ENCODE measurements around the gene EPHA4.

The EPHA4 gene

DNA sequence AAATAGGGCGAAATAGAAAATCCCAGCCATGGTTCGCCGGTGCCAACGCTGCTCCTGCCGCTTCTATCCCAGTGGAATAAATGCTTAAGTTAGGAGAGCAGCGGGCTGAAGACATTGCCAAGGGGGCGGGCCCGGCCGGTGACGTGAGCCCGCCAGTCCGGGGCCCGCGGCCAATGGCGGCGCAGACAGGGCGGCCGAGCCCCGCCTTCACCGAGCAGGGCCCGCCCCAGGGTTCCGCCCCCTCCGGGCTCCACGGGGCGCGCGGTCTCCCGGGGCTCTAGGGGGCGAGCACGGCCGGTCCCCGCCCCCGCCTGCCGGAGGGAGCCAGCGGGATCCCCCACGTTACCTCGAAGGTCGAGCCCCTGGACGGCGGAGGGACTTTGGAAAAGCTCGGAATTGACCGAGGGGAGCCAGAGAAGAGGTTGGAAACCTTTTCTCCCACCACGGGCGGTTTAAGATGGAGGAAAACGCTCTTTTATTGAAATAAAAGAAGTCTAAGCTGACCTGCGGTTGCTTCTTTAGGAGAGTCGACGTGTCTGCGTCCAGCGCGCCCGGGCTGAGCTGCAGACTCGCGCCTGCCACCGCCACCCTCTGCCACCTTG, at the start of gene EPHA4:
TSS of gene EPHA4 (minus strand) at position 86 of the 602 bp plus-strand sequence. CDS start at position 30, 56 bp downstream.
- H3K9ac ChIP-seq (ENCODE audit: low read length) = peak within 1 kb of the TSS; percentile 82
- H3K27ac ChIP-seq (ENCODE audit: low read length) = peak within 1 kb of the TSS; percentile 79
- H2AFZ ChIP-seq (ENCODE audit: low read depth, low read length) = peak within 1 kb of the TSS; percentile 94

DNA sequence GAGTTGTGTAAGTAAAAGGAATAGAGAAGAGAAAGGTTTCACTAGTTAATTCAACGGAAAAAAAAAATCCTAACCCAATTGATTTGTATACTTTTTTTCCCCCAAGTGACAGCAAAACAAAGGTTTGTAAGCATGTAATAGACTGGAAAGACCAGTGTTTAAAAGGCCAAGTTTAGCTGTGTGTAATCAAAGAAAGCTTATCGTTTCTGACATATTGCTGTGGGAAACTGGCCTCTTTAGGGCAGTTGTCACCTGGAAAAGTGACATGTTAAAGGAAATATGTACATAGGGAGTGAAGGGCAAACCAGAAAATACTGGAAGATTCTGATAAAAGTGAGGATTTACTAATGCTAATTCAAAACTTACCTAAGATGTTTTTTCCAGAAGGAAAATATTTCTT, 45.9 kb upstream of the EPHA4 start:
- Histone ChIP-seq H3K4me2 (ENCODE audit: low read length) (no peak overlapping the region), H3K4me3 (ENCODE audit: low read length) (no peak overlapping the region)
- no peak for TF ChIP-seq EZH2phosphoT487 (IDR thresholded peaks at IDR 0.05; ENCODE audit: low read depth)
- TF ChIP-seq, protein P1, sequence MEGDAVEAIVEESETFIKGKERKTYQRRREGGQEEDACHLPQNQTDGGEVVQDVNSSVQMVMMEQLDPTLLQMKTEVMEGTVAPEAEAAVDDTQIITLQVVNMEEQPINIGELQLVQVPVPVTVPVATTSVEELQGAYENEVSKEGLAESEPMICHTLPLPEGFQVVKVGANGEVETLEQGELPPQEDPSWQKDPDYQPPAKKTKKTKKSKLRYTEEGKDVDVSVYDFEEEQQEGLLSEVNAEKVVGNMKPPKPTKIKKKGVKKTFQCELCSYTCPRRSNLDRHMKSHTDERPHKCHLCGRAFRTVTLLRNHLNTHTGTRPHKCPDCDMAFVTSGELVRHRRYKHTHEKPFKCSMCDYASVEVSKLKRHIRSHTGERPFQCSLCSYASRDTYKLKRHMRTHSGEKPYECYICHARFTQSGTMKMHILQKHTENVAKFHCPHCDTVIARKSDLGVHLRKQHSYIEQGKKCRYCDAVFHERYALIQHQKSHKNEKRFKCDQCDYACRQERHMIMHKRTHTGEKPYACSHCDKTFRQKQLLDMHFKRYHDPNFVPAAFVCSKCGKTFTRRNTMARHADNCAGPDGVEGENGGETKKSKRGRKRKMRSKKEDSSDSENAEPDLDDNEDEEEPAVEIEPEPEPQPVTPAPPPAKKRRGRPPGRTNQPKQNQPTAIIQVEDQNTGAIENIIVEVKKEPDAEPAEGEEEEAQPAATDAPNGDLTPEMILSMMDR (IDR thresholded peaks at IDR 0.05; ENCODE audit: low read depth, low read length) = no peak

More for the DNA sequence above, at the start of gene EPHA4:
- Histone ChIP-seq H3K4me2 (ENCODE audit: low read length) (peak within 1 kb of the TSS; percentile 82), H3K4me3 (ENCODE audit: low read length) (peak within 1 kb of the TSS; percentile 99), H3K9me3 (ENCODE audit: insufficient read depth, low read length) (no peaks in the 10 kb centered on the region), H3K27me3 (ENCODE audit: low read depth, low read length) (no peaks in the 10 kb centered on the region), H3K4me1 (ENCODE audit: low read length) (peaks cover 9% of the 10 kb centered on the region), H4K20me1 (ENCODE audit: insufficient read depth, low read length) (no peaks in the 10 kb centered on the region), H3K79me2 (ENCODE audit: low read length) (peaks cover 8% of the 10 kb centered on the region; the same call in 1 of the 2 replicates), H3K36me3 (replicated peaks; ENCODE audit: low read depth, low read length) (no peaks in the 10 kb centered on the region)
- TF ChIP-seq, protein P1 (IDR thresholded peaks at IDR 0.05; ENCODE audit: low read depth, low read length) = peak; percentile 18
- TF ChIP-seq EZH2phosphoT487 (IDR thresholded peaks at IDR 0.05; ENCODE audit: low read depth) = no peak

DNA sequence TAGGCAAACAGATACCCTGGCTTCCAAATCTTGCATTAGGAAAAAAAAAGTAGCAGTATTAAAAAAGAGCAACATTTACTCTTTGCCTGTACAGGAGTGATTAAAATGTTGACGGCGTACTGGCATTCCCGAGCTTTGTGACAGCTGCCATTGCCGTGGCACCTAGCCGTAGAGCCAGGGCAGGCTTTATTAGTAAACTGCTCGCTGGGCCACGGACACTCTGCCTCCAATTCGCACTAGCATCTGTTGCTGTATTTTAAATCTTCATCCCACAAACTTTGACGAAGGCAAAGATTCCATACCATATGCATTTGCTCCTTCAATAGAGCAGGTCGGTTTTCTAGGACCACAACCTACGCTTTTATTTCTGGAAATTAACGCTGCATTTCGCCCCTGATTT, 44.5 kb upstream of the EPHA4 start:
- Histone ChIP-seq H3K9me3 (ENCODE audit: insufficient read depth, low read length) (no peaks in the 10 kb centered on the region), H3K4me2 (ENCODE audit: low read length) (no peak overlapping the region), H3K27me3 (ENCODE audit: low read depth, low read length) (no peaks in the 10 kb centered on the region), H4K20me1 (ENCODE audit: insufficient read depth, low read length) (no peaks in the 10 kb centered on the region), H3K9ac (ENCODE audit: low read length) (no peak overlapping the region), H3K27ac (ENCODE audit: low read length) (no peak overlapping the region), H3K79me2 (ENCODE audit: low read length) (no peaks in the 10 kb centered on the region), H3K4me1 (ENCODE audit: low read length) (no peaks in the 10 kb centered on the region), H3K36me3 (replicated peaks; ENCODE audit: low read depth, low read length) (no peaks in the 10 kb centered on the region), H2AFZ (ENCODE audit: low read depth, low read length) (no peak overlapping the region), H3K4me3 (ENCODE audit: low read length) (no peak overlapping the region)
- TF ChIP-seq, protein P1 (IDR thresholded peaks at IDR 0.05; ENCODE audit: low read depth, low read length) = no peak
- TF ChIP-seq EZH2phosphoT487 (IDR thresholded peaks at IDR 0.05; ENCODE audit: low read depth) = no peak

More for the DNA sequence above, 45.9 kb upstream of the EPHA4 start:
- Histone ChIP-seq H3K36me3 (replicated peaks; ENCODE audit: low read depth, low read length) (no peaks in the 10 kb centered on the region), H3K79me2 (ENCODE audit: low read length) (no peaks in the 10 kb centered on the region), H2AFZ (ENCODE audit: low read depth, low read length) (no peak overlapping the region), H3K4me1 (ENCODE audit: low read length) (no peaks in the 10 kb centered on the region), H4K20me1 (ENCODE audit: insufficient read depth, low read length) (no peaks in the 10 kb centered on the region), H3K9ac (ENCODE audit: low read length) (no peak overlapping the region), H3K27me3 (ENCODE audit: low read depth, low read length) (no peaks in the 10 kb centered on the region), H3K9me3 (ENCODE audit: insufficient read depth, low read length) (no peaks in the 10 kb centered on the region), H3K27ac (ENCODE audit: low read length) (no peak overlapping the region)

DNA sequence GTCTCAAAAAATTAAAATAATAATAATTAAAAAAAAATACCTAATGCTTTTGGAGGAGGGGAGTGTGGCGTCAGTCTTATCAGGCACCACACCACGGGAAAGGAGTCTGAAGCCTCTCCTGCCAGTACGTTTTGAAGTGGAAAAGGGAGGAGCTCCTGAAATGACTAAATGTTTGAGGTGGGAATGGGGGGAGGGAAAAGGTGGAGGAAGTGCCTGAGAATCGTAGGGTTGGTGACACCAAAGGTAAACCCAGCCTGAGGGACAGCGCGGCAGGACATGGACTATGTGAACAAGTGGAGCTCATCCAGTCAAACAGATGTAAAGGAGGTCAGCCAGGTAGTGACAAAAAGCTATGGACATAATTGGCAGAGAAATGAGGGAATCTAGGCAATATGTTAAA, 42.2 kb upstream of the EPHA4 start:
- Histone ChIP-seq H3K4me1 (ENCODE audit: low read length) (no peaks in the 10 kb centered on the region), H3K27me3 (ENCODE audit: low read depth, low read length) (no peaks in the 10 kb centered on the region), H3K79me2 (ENCODE audit: low read length) (no peaks in the 10 kb centered on the region), H3K36me3 (replicated peaks; ENCODE audit: low read depth, low read length) (no peaks in the 10 kb centered on the region), H2AFZ (ENCODE audit: low read depth, low read length) (no peak overlapping the region), H4K20me1 (ENCODE audit: insufficient read depth, low read length) (no peaks in the 10 kb centered on the region), H3K9ac (ENCODE audit: low read length) (no peak overlapping the region), H3K9me3 (ENCODE audit: insufficient read depth, low read length) (no peaks in the 10 kb centered on the region), H3K27ac (ENCODE audit: low read length) (no peak overlapping the region), H3K4me2 (ENCODE audit: low read length) (no peak overlapping the region), H3K4me3 (ENCODE audit: low read length) (no peak overlapping the region)
- no peak for TF ChIP-seq EZH2phosphoT487 (IDR thresholded peaks at IDR 0.05; ENCODE audit: low read depth)
- TF ChIP-seq, protein P1 (IDR thresholded peaks at IDR 0.05; ENCODE audit: low read depth, low read length) = no peak
